ENCODE data around the gene DNAH3.

DNA sequence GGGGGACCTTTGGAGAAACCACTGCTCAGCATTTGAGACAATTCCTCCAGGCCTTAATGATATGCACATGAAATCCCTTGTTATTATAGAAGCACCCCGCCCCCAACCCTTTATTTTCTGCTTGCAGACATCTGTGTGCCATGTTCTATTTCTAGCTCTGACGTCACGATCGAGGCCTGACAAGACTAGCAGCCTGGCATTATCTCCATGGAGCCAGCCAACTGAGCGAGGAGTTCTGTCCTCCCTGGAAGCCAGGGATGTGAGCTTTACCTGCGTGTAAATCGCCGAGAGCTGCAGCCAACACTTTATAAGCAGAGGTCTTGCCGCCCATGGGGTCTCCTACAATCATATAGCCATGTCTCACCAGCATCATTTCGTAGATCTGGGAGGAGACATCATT lies 116.9 kb downstream of the DNAH3 start:
- TF ChIP-seq CTCF (IDR thresholded peaks at IDR 0.05; ENCODE audit: low read length) (no peak), EZH2 (IDR thresholded peaks at IDR 0.05; ENCODE audit: borderline replicate concordance, low read length) (no peak)

Data from OCI-LY1 (cell line).